NCI-H2227 (cell line): ENCODE data around the gene KLB.
"Not testable (repeated sequence)": the region's sequence is repeated elsewhere in the genome, so short reads cannot be mapped to it uniquely, and the experiment has no call there.

Experiments used
- DNase-seq: peaks from one replicate; lab custom pipeline; 2025; ENCODE audit not compliant: unreplicated experiment; lab: John Stamatoyannopoulos, UW

Gene KLB

DNA sequence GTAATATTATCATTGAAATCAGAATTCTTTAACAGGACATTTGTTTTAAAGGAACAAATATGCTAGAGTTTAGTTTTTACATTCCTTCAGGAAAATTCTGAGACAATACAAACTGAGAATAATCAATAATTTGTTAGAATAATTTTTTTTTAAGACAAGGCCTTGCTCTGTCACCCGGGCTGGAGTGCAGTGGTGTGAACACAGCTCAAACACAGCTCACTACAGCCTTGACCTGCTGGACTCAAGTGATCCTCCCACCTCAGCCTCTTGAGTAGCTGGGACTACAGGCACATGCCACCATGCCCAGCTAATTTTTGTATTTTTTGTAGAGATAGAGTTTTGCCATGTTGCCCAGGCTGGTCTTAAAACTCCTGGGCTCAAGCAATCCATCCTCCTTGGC is 18.6 kb downstream of the KLB start:
- DNase-seq, result not testable (repeated sequence)

DNA sequence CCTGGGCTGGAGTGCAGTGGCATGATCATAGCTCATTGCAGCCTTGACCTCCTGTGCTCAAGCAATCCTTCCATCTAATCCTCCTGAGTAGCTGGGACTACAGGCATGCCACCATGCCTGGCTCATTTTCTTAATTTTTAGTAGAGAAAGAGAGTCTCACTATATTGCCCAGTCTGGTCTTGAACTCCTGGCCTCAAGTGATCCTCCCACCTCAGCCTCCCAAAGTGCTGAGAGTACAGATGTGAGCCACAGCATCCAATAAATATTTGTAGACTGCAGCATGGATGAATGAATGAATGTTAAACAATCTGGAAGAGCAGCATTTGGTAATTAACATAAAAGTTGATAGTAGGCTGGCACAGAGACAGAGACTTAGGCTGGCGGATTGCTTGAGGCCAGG is 20.0 kb downstream of the KLB start:
- DNase-seq, result no peak

DNA sequence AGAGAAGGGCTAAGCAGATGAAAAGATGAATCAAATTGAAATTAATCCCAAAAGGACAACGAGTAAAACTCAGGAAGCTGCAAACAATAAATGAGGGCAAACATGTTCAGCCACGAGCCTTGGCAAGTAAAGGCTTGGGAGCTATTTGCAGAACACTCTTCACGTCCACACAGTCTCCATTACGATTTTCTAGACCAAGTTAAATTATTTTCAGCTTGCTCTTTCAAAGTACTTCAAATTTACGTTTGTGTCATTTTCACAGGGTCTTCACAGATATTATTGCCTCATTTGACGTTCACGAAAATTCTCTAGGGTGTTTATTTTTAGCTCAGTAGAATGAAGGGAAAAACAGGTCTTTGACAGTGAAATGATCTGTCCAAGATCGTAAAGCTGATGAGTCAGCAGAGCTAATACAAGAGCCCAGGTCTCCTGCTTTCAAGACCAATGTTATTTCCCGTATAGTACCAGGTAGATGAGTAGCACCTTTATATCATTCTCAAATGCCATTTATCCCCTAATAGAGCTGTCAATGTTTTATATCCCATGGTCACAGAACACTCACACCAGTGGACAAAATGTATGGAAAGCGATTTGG is 20.9 kb downstream of the KLB start:
- peak; percentile 13 for DNase-seq

DNA sequence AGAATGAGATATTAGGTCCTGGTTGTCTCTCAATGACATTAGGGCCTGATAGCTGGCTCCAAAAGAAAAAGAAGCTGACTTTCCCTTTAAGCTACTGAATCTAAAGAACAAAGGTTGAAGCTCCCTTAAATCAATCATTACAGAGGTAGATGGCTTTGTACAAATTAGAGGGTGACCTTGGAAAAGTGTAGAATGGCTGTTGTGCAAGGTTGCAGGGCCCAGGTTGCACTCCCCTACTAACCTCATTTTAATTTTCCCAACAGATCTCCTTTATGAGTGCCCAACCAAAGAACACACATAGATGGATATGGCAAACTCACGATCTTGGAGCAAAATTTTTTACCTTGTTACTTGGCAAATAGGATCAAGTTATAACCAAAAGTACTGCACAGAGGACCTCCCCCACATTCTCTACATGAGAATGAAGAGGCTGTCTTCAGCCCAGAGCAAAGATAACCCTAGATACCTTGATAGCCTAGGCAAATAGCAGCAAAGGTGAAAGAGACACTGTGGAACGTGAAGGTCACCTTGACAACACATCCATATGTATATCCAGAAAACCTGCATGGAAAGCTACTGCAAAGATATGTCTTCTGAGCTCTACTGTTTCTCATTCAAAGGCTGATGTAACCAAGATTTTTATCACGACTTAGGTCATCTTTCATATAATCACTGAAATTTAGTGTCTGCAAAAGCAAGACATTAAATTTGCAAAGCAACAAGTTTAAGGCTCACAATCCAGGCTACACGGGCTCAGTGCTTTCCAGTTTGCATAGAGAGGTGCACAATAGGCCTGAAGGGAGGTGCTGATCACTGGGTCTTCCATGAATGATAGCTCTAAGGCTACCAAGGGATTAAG is 23.0 kb downstream of the KLB start:
- DNase-seq, result no peak

DNA sequence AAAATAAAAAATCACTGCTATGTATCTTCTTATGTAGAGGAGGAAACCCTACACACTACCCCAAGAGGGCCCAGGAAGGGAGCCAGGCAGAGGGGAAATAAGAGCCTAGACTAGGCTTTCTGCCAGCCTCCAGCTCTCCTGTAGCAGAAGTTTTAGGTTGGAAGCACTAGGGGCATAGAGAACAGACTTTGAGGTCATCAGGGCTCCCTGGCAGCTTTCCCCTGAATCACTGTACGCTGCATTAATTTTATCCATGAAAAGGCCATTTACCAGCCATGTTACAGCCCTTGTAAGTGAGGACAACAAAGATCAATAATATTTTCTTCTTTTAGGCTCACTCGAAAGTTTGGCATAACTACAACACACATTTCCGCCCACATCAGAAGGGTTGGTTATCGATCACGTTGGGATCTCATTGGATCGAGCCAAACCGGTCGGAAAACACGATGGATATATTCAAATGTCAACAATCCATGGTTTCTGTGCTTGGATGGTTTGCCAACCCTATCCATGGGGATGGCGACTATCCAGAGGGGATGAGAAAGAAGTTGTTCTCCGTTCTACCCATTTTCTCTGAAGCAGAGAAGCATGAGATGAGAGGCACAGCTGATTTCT is 27.3 kb downstream of the KLB start:
- no peak for DNase-seq

DNA sequence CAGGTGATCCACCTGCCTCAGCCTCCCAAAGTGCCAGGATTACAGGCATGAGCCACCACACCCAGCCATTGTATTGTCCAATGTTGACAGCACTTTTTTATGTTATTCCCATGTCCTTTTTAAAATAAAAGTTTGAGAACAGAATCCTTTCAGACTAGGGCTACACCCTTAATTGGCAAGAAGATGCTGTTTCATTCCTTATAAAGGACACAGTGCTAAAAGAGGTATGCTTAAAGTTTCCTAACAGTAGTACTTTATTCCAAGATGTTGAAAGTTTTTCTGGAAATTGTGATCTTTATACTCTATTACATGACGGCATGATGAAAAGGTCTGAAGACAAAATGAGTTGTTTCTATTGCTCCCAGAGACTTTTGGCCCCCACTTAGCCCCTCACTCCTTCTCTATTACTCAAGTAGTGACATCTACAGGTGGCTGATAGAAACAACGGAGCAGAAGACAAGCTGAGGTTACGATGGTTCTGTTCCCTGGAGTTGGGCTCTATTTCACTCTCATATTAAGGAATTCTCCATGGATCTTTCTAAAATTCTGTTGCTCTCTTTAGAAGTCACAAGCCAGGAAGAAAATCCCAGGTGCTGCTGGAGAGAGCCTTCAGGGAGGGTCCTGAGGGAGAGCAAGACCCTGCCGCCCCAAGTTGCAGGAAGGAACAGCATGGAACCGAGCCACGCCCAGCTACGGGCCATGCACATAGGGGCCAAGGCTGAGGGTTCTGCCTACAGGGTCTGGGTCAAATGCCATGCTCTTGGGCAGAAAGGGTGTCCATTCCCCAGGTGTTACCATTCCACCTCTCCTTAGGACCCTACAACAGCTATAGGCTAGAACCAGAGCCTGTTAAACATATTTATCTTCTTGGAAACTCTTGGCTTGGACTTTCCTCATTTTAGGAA is 29.2 kb downstream of the KLB start:
- DNase-seq, result no peak

DNA sequence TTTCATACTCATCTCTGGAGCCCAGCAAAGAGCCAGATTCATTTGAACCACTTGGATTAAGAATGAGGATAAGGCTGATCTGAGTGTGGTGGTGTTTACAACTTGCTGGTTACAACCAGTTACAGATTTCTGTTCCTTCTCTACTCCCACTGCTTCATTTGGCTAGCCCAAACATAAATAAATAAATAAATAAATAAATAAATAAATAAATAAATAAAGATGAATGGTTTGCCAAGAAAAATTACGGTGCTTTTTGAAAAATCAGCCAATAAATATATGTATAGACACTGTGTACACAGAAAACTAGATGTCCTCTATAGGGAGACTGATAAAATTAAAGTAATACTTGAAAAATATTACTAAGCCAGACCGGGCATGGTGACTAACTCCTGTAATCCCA is 34.9 kb downstream of the KLB start:
- DNase-seq, result no peak

DNA sequence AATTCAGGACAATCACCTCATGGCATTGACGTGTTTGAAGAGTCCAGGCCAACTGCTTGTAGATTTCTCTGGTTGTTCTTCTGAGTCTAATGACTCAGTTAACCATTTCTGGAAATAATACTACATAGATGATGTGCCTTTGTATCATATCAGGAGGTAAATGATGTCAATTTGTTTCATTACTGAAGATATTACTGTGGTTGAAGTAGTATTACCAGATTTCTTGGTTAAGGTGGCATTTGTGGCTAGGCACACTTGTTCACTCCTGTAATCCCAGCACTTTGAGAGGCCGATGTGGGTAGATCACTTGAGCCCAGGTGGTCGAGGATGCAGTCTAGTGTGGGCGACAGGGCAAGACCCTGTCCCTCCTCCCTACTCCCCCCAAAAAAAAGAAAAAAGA is 36.3 kb downstream of the KLB start:
- no peak for DNase-seq

DNA sequence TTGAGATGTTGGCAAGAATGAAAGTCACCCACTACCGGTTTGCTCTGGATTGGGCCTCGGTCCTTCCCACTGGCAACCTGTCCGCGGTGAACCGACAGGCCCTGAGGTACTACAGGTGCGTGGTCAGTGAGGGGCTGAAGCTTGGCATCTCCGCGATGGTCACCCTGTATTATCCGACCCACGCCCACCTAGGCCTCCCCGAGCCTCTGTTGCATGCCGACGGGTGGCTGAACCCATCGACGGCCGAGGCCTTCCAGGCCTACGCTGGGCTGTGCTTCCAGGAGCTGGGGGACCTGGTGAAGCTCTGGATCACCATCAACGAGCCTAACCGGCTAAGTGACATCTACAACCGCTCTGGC is 39.7 kb downstream of the KLB start:
- DNase-seq, result no peak

DNA sequence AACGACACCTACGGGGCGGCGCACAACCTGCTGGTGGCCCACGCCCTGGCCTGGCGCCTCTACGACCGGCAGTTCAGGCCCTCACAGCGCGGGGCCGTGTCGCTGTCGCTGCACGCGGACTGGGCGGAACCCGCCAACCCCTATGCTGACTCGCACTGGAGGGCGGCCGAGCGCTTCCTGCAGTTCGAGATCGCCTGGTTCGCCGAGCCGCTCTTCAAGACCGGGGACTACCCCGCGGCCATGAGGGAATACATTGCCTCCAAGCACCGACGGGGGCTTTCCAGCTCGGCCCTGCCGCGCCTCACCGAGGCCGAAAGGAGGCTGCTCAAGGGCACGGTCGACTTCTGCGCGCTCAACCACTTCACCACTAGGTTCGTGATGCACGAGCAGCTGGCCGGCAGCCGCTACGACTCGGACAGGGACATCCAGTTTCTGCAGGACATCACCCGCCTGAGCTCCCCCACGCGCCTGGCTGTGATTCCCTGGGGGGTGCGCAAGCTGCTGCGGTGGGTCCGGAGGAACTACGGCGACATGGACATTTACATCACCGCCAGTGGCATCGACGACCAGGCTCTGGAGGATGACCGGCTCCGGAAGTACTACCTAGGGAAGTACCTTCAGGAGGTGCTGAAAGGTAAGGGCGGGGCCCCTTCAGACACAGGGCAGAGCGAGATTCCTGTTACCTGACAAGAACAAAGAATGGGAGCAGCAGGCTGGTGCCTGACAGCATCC is 40.3 kb downstream of the KLB start:
- DNase-seq, result peak; percentile 51

DNA sequence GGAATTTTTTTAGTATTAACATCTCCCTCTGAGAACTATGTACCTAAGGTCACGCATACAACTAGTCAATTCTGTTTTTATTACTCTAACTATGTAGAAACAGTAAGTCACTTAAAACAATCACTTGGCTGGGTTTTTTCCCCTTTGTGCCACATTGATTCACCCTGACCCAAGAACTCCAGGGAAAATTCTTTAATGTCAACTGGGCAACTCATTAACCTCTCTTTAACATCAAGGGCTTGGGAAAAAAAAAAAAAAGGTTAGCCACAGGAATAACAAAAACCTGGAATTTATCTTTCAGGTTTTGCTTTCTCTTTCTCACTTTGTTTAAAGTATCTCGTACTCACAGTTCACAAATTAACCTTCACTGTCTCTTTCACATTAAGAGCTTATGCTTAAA is 43.9 kb downstream of the KLB start:
- DNase-seq, result no peak

DNA sequence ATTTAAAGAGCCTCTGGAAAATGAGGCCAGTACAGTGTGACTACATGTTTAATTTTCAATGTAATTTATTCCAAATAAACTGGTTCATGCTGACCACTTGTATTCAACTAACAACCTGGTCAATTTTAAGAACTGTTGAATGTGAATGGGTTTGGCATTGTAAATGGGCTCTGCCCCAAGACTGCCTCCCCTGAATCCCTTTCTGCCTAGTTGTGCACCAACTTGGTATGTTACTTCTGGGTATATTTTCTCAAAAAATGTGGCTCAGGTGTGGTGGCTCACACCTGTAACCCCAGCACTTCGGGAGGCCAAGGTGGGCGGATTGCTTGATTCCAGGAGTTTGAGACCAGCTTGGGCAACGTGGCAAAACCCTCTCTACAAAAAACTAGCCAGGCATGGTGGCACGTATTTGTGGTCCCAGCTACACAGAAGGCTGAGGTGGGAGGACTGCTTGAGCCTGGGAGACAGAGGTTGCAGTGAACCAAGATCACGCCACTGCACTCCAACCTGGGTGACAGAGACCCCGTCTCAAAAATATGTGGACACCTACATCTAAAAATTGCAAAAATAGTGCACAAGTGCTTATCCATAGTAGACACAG is 44.8 kb downstream of the KLB start:
- no peak for DNase-seq

DNA sequence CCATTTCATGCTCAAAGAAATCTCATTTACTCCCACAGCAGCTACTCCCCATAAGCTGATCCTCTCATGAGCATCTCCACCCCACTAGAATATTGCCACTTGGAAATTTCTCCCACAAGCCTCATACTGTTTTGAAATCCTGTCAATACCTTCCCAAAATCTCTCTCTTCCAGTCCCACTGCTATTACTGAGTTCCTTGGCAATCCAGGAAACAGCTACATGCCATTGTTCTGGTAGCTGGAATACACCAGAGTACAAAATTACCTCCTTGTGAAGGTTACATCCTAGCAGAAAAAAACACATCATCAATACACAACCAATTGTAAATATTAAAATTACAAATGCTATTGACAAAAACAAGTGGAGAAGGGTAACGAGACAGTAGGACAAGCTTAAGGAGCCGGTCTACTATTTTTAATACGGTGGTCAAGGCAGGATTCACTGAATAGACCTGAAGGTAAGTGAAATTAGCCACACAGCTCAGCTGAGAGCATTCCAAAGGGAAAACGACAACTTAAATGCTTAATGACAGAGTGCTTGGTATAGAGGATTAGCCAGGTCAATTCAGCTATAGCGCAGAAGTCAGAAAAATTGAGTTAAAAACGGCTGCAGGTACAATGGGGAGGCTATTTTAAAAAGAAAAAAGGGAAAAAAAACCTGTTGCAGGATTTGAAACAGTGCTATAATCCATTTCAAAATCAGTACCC is 45.6 kb downstream of the KLB start:
- DNase-seq, result peak; percentile 13

DNA sequence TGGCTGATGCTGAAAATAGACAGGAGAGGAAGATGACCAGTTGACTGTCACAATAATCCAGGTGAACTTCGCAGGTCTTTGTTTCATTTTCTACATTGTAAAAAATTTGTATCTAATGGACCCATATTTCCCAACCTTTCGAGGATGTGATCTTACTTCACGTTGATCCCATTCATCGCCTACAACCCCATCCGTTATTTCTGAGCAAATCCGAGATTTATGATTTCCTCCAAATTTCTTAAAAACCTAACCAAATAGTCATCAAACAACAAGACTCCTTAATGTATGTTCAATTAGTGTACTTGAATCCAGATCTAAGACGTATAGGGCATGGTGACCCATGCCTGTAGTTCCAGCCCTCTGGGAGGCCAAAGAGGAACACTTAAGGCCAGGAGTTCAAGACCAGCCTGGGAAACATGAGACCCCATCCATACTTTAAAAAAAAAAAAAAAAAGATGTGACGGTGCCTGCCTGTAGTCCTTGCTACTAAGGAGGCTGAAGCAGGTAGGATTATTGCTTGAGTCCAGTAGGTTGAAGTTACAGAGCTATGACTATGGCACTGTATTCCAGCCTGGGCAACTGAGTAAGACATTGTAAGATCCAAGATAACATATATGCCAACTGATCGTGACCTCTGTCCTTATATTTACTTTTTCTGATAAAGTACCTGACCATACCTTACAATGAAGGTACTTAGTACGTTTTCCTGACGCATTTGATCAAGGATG is 46.3 kb downstream of the KLB start:
- no peak for DNase-seq

DNA sequence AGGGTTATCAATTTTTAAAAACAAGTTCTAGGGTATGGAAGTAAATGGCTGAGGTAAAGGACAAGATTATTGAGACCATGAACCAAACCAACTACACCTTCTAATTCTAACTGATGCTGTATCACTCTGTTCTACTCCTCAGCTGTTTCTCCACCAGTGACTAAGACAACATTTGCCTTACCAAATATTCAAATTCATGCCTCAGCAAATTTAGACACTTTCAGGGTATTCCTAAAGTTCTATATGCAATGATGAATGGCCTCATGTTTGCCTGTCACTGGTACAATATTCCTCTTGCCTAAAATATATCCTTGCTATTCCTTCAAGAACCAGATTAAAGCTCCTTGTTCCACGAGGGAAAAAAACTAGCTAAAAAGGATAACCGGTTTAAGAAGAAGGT is 47.0 kb downstream of the KLB start:
- DNase-seq, result no peak

DNA sequence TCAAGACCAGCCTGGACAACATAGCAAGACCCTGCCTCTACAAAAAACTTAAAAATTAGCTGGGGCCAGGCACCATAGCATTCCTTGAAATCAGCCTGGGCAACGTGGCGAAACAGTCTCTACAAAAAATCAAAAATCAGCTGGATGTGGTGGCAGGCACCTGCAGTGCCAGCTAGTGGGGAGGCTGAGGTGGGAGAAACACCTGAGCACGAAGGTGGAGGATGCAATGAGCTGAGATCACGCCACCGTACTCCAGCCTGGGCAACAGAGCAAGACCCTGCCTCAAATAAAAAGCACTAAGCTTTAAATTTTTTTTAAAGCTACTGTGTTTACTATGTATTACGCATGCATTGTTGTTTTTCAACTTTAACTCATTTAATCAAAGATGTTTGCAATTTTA is 48.8 kb downstream of the KLB start:
- no peak for DNase-seq

DNA sequence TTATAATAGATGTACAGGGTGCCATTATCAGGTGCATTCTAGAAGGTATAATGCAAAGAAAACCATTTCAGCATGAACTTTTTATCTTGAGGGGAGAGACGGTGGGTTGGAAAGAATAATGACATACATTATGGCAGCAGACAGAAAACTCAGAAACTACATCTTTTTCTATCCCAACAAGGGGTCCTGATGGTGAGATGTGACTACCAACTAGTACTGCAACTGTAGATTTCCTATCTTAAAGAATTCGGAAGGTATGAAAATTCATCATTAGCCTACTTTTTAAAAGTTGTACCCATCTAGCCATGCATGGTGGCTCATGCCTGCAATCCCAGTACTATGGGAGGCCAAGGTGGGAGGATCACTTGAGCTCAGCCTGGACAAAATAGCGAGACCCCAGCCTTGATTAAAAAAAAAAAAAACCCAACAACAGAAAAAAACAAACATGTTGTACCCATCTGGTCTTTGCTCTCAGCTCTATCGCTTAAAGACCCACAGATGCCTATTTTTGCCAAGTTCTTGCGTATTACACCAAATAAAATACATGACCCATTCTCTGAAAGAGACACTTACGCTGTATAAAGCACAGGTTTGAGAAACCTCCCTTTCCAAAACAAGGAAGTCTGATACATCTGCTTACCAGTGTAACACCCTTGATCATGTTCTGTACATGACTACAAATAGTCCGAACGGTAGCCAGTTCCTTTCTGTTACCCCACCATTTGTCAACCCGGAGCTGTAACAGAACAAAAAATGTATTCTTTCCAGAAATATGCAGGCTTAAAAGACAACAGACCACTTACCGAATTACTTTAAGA is 50.4 kb downstream of the KLB start:
- no peak for DNase-seq

DNA sequence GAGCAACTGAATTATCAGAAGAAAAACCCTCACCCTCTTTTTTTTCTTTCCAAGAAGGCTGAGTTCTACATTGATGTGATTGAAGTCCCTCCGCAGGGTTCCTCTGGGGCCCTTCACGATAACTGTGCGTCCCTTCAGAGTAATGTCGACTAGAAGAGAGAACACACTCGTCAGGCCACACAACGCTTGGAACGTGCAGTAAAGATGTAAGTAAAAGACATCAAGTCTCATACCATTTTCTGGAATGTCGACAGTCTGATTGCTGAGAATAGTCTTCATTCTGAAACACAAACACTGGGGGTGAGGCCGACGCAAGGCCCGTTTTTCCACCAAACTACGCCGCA is 51.4 kb downstream of the KLB start:
- not testable (repeated sequence) for DNase-seq
